Measurements from ENCODE around the gene LINC01488.

DNA sequence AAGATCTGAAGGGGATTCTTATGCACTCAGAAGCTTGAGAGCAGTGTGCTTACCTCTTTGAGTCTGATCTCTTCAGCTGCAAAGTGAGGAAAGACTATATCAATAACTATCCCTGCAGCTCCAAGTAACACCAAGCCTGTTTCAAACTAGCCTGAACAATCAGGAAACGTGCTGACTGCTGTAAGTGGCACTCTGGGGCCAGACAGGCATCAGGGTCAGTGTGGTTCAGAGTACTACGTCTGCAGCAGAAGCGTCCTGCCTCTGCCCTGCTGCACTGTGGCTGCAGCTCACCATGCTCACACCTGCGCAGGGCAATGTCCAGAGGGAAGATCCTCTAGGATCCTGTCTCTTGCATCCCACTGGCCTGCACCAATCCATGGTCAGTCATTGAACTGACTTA, 25.5 kb upstream of the LINC01488 start:
- TF ChIP-seq, protein P1, sequence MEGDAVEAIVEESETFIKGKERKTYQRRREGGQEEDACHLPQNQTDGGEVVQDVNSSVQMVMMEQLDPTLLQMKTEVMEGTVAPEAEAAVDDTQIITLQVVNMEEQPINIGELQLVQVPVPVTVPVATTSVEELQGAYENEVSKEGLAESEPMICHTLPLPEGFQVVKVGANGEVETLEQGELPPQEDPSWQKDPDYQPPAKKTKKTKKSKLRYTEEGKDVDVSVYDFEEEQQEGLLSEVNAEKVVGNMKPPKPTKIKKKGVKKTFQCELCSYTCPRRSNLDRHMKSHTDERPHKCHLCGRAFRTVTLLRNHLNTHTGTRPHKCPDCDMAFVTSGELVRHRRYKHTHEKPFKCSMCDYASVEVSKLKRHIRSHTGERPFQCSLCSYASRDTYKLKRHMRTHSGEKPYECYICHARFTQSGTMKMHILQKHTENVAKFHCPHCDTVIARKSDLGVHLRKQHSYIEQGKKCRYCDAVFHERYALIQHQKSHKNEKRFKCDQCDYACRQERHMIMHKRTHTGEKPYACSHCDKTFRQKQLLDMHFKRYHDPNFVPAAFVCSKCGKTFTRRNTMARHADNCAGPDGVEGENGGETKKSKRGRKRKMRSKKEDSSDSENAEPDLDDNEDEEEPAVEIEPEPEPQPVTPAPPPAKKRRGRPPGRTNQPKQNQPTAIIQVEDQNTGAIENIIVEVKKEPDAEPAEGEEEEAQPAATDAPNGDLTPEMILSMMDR (IDR thresholded peaks at IDR 0.05) = no peak
- no peak for TF ChIP-seq POLR2A (IDR thresholded peaks at IDR 0.05)
